ENCODE data around the gene PRODH2. TPM values are rescaled to one million over a fixed set of nuclear protein-coding genes. Genes with fewer than 3 reads are reported as not detected.

Gene PRODH2
- polyA plus RNA-seq, 1 experiment: not detected

- Histone ChIP-seq H3K9me3 (ENCODE audit: control insufficient read depth, insufficient read depth, low read length) (no peaks in the 10 kb centered on the region), H3K27me3 (ENCODE audit: control insufficient read depth, insufficient read depth, low read length) (no peaks in the 10 kb centered on the region), H3K27ac (ENCODE audit: low read depth, low read length) (no peak overlapping the region), H3K4me3 (ENCODE audit: low read depth, low read length) (peak overlapping the region; percentile 72)
- no peak for DNase-seq (ENCODE audit: low read depth, low spot score)
- no peak for TF ChIP-seq CTCF (IDR thresholded peaks at IDR 0.05; ENCODE audit: low read depth, low read length)
- ChIA-PET POLR2A (no interaction called here), CTCF (no interaction called here)
Observed at GRCh38 chr19:35776102-35776788, 36.4 kb downstream of the PRODH2 start.

- TF ChIP-seq CTCF (IDR thresholded peaks at IDR 0.05; ENCODE audit: low read depth, low read length): no peak
- POLR2A ChIA-PET: no interaction called here
Observed at GRCh38 chr19:35775298-35776101, 37.1 kb downstream of the PRODH2 start, which contains the start of gene ARHGAP33. Gene ARHGAP33, plus strand, starts transcription at chr19:35775564. Its CDS starts 95 bp downstream, at chr19:35775659.

GRCh38 chr19:35775046-35775297, 37.7 kb downstream of the PRODH2 start:
- POLR2A ChIA-PET: no interaction called here
- H3K27me3 ChIP-seq (ENCODE audit: control insufficient read depth, insufficient read depth, low read length): no peaks in the 10 kb centered on the region

More at GRCh38 chr19:35775298-35776101, 37.1 kb downstream of the PRODH2 start, which contains the start of gene ARHGAP33:
- H3K27ac ChIP-seq (ENCODE audit: low read depth, low read length): no peak within 1 kb of the TSS
- H3K27me3 ChIP-seq (ENCODE audit: control insufficient read depth, insufficient read depth, low read length): no peaks in the 10 kb centered on the region
- CTCF ChIA-PET: no interaction called here
- peak within 1 kb of the TSS; percentile 72 for H3K4me3 ChIP-seq (ENCODE audit: low read depth, low read length)
- DNase-seq (ENCODE audit: low read depth, low spot score): peak; percentile 78
- no peaks in the 10 kb centered on the region for H3K9me3 ChIP-seq (ENCODE audit: control insufficient read depth, insufficient read depth, low read length)

GRCh38 chr19:35774274-35775045, 38.2 kb downstream of the PRODH2 start:
- ChIA-PET POLR2A (no interaction called here), CTCF (no interaction called here)
- H3K4me3 ChIP-seq (ENCODE audit: low read depth, low read length): peak overlapping the region; percentile 43
- no peak overlapping the region for H3K27ac ChIP-seq (ENCODE audit: low read depth, low read length)
- DNase-seq (ENCODE audit: low read depth, low spot score): no peak
- H3K9me3 ChIP-seq (ENCODE audit: control insufficient read depth, insufficient read depth, low read length): no peaks in the 10 kb centered on the region
- H3K27me3 ChIP-seq (ENCODE audit: control insufficient read depth, insufficient read depth, low read length): no peaks in the 10 kb centered on the region
- TF ChIP-seq CTCF (IDR thresholded peaks at IDR 0.05; ENCODE audit: low read depth, low read length): no peak

More at GRCh38 chr19:35775046-35775297, 37.7 kb downstream of the PRODH2 start:
- TF ChIP-seq CTCF (IDR thresholded peaks at IDR 0.05; ENCODE audit: low read depth, low read length): no peak
- CTCF ChIA-PET: no interaction called here
- H3K9me3 ChIP-seq (ENCODE audit: control insufficient read depth, insufficient read depth, low read length): no peaks in the 10 kb centered on the region
- no peak overlapping the region for H3K27ac ChIP-seq (ENCODE audit: low read depth, low read length)
- DNase-seq (ENCODE audit: low read depth, low spot score): no peak
- peak overlapping the region; percentile 43 for H3K4me3 ChIP-seq (ENCODE audit: low read depth, low read length)

Data from AG04450 (cell line).